Subcutaneous abdominal adipose tissue (tissue), 5 donors: ENCODE results near the gene IFNL4.

Experiments
- H3K27ac ChIP-seq: one replicate; pipeline ENCODE4 v1.7.0; 2013; ENCODE audit warnings: low read depth, mild to moderate bottlenecking, inconsistent platforms, low read length, moderate library complexity
- H3K27me3 ChIP-seq, 5 donors: one replicate each; pipeline ENCODE4 v1.7.0; 2013; ENCODE audit warnings: low read length in 5 of 5, inconsistent platforms in 1 of 5; ENCODE audit not compliant: control insufficient read depth in 5 of 5, insufficient read depth in 4 of 5
- H3K36me3 ChIP-seq, 5 donors: one replicate each; pipeline ENCODE4 v1.7.0; 2013; ENCODE audit warnings: low read length in 5 of 5; ENCODE audit not compliant: control insufficient read depth in 5 of 5, insufficient read depth in 5 of 5
- H3K4me1 ChIP-seq, 5 donors: one replicate each; pipeline ENCODE4 v1.7.0; 2013; ENCODE audit warnings: low read length in 5 of 5, mild to moderate bottlenecking in 3 of 5, moderate library complexity in 1 of 5; ENCODE audit not compliant: control insufficient read depth in 5 of 5, insufficient read depth in 5 of 5
- H3K4me3 ChIP-seq, 5 donors: one replicate each; pipeline ENCODE4 v1.7.0; 2013; ENCODE audit warnings: low read length in 5 of 5, low read depth in 1 of 5
- H3K9ac ChIP-seq, 5 donors: one replicate each; pipeline ENCODE4 v1.7.0; 2013; ENCODE audit warnings: low read length in 5 of 5, mild to moderate bottlenecking in 4 of 5, moderate library complexity in 3 of 5
- H3K9me3 ChIP-seq, 5 donors: one replicate each; pipeline ENCODE4 v1.7.0; 2013; ENCODE audit warnings: low read length in 5 of 5; ENCODE audit not compliant: control insufficient read depth in 5 of 5
- donor health status: healthy.
- donor health status: healthy.
- donor health status: healthy.
- donor health status: healthy.
- donor health status: healthy.

IFNL4 gene

GRCh38 chr19:39209196-39209595 lies 39.5 kb downstream of the IFNL4 start:
- no peaks in the 10 kb centered on the region for H3K36me3 ChIP-seq
- no peaks in the 10 kb centered on the region for H3K9me3 ChIP-seq
- no peak overlapping the region for H3K27ac ChIP-seq
- peaks cover 0 to 11% (median 9%) of the 10 kb centered on the region in 5 donors for H3K27me3 ChIP-seq
- H3K4me3 ChIP-seq, result no peak overlapping the region
- H3K9ac ChIP-seq, result no peak overlapping the region
- H3K4me1 ChIP-seq, result no peaks in the 10 kb centered on the region

- no peaks in the 10 kb centered on the region for H3K4me1 ChIP-seq
- H3K4me3 ChIP-seq, result no peak overlapping the region
- peaks cover 5 to 20% (median 17%) of the 10 kb centered on the region in 5 donors for H3K27me3 ChIP-seq
- H3K27ac ChIP-seq, result no peak overlapping the region
- H3K9ac ChIP-seq, result no peak overlapping the region
- no peaks in the 10 kb centered on the region for H3K36me3 ChIP-seq
- no peaks in the 10 kb centered on the region for H3K9me3 ChIP-seq
These were observed 40.4 kb downstream of the IFNL4 start for GRCh38 chr19:39208175-39208795.

- Histone ChIP-seq H3K4me1 (no peaks in the 10 kb centered on the region), H3K4me3 (no peak overlapping the region), H3K9me3 (no peaks in the 10 kb centered on the region), H3K9ac (no peak overlapping the region), H3K36me3 (no peaks in the 10 kb centered on the region), H3K27me3 (peaks cover 5 to 30% (median 26%) of the 10 kb centered on the region in 5 donors), H3K27ac (no peak overlapping the region)
These were observed 41.3 kb downstream of the IFNL4 start for GRCh38 chr19:39207293-39207836.

DNA sequence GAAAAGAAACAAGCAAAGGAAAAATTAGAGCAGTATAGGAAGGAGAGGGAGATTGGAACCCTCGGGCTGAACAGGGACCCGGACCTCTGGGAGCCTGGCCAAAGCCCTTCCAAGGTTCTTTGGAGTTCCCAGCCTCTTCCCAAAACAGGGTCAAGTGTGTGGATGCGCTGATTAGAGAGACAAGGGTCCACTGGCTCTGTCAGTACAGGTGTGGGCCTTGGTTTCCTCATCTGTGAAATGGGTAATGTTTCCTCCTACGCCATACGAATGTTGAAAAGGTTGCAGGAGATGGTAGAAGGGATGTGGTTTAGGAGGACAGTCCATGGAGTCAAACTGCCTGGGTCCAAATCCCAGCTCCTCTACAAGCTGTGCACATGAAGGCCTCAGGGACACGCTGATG lies 42.5 kb downstream of the IFNL4 start:
- no peak overlapping the region for H3K27ac ChIP-seq
- no peaks in the 10 kb centered on the region for H3K4me1 ChIP-seq
- H3K9me3 ChIP-seq, result no peaks in the 10 kb centered on the region
- H3K9ac ChIP-seq, result no peak overlapping the region
- H3K4me3 ChIP-seq, result no peak overlapping the region
- no peaks in the 10 kb centered on the region for H3K36me3 ChIP-seq
- H3K27me3 ChIP-seq, result peaks cover 5 to 38% (median 31%) of the 10 kb centered on the region in 5 donors

GRCh38 chr19:39205449-39205764 lies 43.2 kb downstream of the IFNL4 start:
- Histone ChIP-seq H3K27ac (no peak overlapping the region), H3K36me3 (no peaks in the 10 kb centered on the region), H3K4me3 (no peak overlapping the region), H3K27me3 (peaks cover 12 to 46% (median 38%) of the 10 kb centered on the region in 5 donors), H3K9ac (no peak overlapping the region), H3K4me1 (no peaks in the 10 kb centered on the region), H3K9me3 (no peaks in the 10 kb centered on the region)

GRCh38 chr19:39203372-39204341 lies 45.0 kb downstream of the IFNL4 start, which contains the start of gene SYCN:
TSS of gene SYCN (minus strand) at chr19:39204263. CDS start at chr19:39204254, 9 bp downstream.
- peaks cover 18 to 53% (median 48%) of the 10 kb centered on the region in 5 donors for H3K27me3 ChIP-seq
- no peak within 1 kb of the TSS for H3K9ac ChIP-seq
- H3K9me3 ChIP-seq, result no peaks in the 10 kb centered on the region
- no peak within 1 kb of the TSS for H3K4me3 ChIP-seq
- no peaks in the 10 kb centered on the region for H3K36me3 ChIP-seq
- no peaks in the 10 kb centered on the region for H3K4me1 ChIP-seq
- no peak within 1 kb of the TSS for H3K27ac ChIP-seq

GRCh38 chr19:39202998-39203355 lies 45.7 kb downstream of the IFNL4 start:
- H3K4me1 ChIP-seq, result no peaks in the 10 kb centered on the region
- H3K9ac ChIP-seq, result no peak overlapping the region
- peaks cover 18 to 54% (median 47%) of the 10 kb centered on the region in 5 donors for H3K27me3 ChIP-seq
- H3K36me3 ChIP-seq, result no peaks in the 10 kb centered on the region
- no peak overlapping the region for H3K27ac ChIP-seq
- H3K4me3 ChIP-seq, result no peak overlapping the region
- no peaks in the 10 kb centered on the region for H3K9me3 ChIP-seq

- H3K27me3 ChIP-seq, result peaks cover 31 to 74% (median 68%) of the 10 kb centered on the region in 5 donors
- no peak overlapping the region for H3K27ac ChIP-seq
- H3K4me3 ChIP-seq, result no peak overlapping the region
- H3K36me3 ChIP-seq, result no peaks in the 10 kb centered on the region
- H3K9me3 ChIP-seq, result no peaks in the 10 kb centered on the region
- peaks cover 0 to 11% (median 3%) of the 10 kb centered on the region in 5 donors for H3K4me1 ChIP-seq
- no peak overlapping the region for H3K9ac ChIP-seq
These were observed 47.9 kb downstream of the IFNL4 start for GRCh38 chr19:39200803-39201115.

DNA sequence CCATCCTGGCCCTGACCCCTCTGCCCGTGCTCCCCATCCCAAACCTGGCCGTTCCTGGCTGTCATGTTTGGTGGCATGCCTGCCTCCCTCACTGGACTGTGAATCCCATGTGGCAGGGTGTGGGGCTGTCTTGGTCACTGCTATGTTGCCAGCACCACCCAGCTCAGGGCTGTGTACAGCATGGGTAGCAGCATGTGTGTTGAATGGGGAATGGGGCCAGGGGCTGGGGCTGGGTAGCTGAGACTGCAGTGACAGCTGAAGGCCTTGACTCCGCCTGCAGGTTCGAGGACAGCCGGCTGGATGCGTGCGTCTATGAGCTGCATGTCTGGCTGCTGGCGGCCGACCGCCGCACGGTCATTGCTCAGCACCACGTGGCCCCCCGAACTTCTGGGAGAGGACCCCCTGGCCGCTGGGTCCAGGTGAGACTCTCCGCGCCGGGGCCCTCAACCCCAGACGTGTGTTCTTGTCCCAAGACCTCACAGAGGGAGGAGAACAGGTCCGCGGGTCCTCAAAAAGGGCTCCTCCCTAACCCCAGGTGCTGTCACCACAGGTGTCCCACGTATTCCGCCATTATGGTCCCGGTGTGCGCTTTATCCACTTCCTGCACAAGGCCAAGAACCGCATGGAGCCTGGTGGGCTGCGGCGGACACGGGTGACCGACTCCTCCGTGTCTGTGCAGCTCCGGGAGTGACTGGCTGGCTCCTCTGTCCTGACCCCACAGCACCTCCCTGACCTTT lies 48.4 kb downstream of the IFNL4 start:
- no peaks in the 10 kb centered on the region for H3K36me3 ChIP-seq
- H3K4me1 ChIP-seq, result peaks cover 0 to 11% (median 3%) of the 10 kb centered on the region in 5 donors
- no peak overlapping the region for H3K4me3 ChIP-seq
- no peak overlapping the region for H3K27ac ChIP-seq
- H3K27me3 ChIP-seq, result peaks cover 33 to 79% (median 73%) of the 10 kb centered on the region in 5 donors
- H3K9ac ChIP-seq, result no peak overlapping the region
- H3K9me3 ChIP-seq, result no peaks in the 10 kb centered on the region
